ENCODE data around the gene ZBTB25. TPM values are rescaled to one million over a fixed set of nuclear protein-coding genes. Genes with fewer than 3 reads are reported as not detected.

ZBTB25 gene
- total RNA-seq, 1 donor: 9.8 TPM

DNA sequence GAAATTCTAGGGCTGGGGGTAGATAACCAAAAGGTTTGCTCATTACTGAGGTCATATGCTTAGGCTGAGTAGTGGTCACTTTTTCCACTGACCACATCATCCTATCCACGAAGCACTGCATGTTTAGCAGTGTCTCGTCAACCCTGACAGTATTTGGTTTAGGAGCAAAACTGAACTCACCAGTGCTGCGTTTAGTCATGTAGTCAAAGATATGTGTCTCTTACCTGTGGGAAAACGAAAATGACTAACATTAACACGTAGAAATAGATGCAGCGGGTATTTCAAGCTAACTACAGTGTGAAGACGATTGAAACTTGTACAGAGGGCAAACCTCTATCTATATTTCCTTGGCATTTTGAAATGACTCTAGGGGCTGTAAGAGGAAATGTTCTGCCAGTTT lies 80.9 kb downstream of the ZBTB25 start:
- Histone ChIP-seq H3K79me2 (ENCODE audit: insufficient read depth, low read length) (no peaks in the 10 kb centered on the region), H3K9me3 (ENCODE audit: low read depth, low read length) (no peaks in the 10 kb centered on the region), H3K4me1 (ENCODE audit: insufficient read depth, low read length) (peaks cover 20% of the 10 kb centered on the region), H3K4me3 (ENCODE audit: insufficient read depth, low read length) (no peak overlapping the region), H3K36me3 (ENCODE audit: insufficient read depth, low read length) (peaks cover 54% of the 10 kb centered on the region), H2AFZ (ENCODE audit: low read length) (no peak overlapping the region), H3K27ac (ENCODE audit: low read depth, low read length) (no peak overlapping the region), H3K27me3 (ENCODE audit: insufficient read depth, low read length) (no peaks in the 10 kb centered on the region), H4K20me1 (ENCODE audit: insufficient read depth, low read length) (no peaks in the 10 kb centered on the region), H3K4me2 (ENCODE audit: insufficient read depth, low read length) (no peak overlapping the region)
- TF ChIP-seq, protein P1, sequence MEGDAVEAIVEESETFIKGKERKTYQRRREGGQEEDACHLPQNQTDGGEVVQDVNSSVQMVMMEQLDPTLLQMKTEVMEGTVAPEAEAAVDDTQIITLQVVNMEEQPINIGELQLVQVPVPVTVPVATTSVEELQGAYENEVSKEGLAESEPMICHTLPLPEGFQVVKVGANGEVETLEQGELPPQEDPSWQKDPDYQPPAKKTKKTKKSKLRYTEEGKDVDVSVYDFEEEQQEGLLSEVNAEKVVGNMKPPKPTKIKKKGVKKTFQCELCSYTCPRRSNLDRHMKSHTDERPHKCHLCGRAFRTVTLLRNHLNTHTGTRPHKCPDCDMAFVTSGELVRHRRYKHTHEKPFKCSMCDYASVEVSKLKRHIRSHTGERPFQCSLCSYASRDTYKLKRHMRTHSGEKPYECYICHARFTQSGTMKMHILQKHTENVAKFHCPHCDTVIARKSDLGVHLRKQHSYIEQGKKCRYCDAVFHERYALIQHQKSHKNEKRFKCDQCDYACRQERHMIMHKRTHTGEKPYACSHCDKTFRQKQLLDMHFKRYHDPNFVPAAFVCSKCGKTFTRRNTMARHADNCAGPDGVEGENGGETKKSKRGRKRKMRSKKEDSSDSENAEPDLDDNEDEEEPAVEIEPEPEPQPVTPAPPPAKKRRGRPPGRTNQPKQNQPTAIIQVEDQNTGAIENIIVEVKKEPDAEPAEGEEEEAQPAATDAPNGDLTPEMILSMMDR (IDR thresholded peaks at IDR 0.05; ENCODE audit: extremely low read depth, low read depth, low read length): no peak
- no peak for DNase-seq (ENCODE audit: insufficient read length, low spot score, missing footprints)

DNA sequence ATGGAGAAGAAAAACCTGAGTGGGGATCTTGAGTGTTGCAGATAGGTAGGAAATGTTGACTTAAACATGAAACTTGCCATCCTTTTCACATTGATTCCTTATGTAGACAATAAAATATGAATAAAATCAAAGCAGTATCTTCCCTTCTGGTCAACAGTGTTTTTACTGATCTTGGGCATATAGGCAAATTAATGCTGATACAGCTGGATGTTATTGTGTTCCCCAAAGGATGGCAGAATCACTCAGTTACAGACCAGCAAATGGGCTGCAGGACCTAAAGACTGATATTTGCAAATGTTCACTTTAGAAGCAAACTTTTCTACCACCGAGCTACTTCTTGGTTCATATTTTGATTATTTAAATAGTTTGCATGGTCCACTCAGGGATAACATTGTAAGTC lies 81.6 kb downstream of the ZBTB25 start:
- TF ChIP-seq, protein P1 (IDR thresholded peaks at IDR 0.05; ENCODE audit: extremely low read depth, low read depth, low read length): no peak
- H3K27ac ChIP-seq (ENCODE audit: low read depth, low read length): no peak overlapping the region

DNA sequence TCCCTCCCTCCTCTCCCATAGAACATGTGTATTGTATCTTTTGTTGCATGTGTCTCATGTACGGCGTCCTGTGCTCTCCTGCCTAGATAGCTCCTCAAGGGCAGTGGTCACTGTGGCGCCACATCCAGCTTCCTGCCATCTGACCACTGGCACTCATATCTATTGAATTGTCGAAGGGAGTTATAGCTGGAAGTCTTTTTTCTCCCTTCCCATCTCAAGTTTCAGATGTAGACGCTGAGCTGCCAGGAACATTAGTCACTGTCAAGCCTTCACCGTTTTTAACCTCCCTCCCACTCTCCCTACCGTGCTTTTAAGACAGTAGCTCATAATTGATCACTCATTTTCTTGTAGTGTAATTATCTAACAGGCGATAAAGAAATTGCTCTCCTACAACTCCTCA lies 82.5 kb downstream of the ZBTB25 start:
- Histone ChIP-seq H4K20me1 (ENCODE audit: insufficient read depth, low read length) (no peaks in the 10 kb centered on the region), H3K4me3 (ENCODE audit: insufficient read depth, low read length) (peak overlapping the region; percentile 6), H3K4me1 (ENCODE audit: insufficient read depth, low read length) (peaks cover 35% of the 10 kb centered on the region), H3K9me3 (ENCODE audit: low read depth, low read length) (no peaks in the 10 kb centered on the region), H3K27ac (ENCODE audit: low read depth, low read length) (peak overlapping the region; percentile 74), H2AFZ (ENCODE audit: low read length) (peak overlapping the region; percentile 69), H3K79me2 (ENCODE audit: insufficient read depth, low read length) (no peaks in the 10 kb centered on the region), H3K4me2 (ENCODE audit: insufficient read depth, low read length) (peak overlapping the region; percentile 68), H3K27me3 (ENCODE audit: insufficient read depth, low read length) (no peaks in the 10 kb centered on the region), H3K36me3 (ENCODE audit: insufficient read depth, low read length) (peaks cover 47% of the 10 kb centered on the region)
- DNase-seq (ENCODE audit: insufficient read length, low spot score, missing footprints): peak; percentile 67
- TF ChIP-seq, protein P1 (IDR thresholded peaks at IDR 0.05; ENCODE audit: extremely low read depth, low read depth, low read length): no peak

More for the DNA sequence above, 81.6 kb downstream of the ZBTB25 start:
- no peak for DNase-seq (ENCODE audit: insufficient read length, low spot score, missing footprints)
- H3K27me3 ChIP-seq (ENCODE audit: insufficient read depth, low read length): no peaks in the 10 kb centered on the region
- no peaks in the 10 kb centered on the region for H3K9me3 ChIP-seq (ENCODE audit: low read depth, low read length)
- no peak overlapping the region for H3K4me3 ChIP-seq (ENCODE audit: insufficient read depth, low read length)
- peaks cover 28% of the 10 kb centered on the region for H3K4me1 ChIP-seq (ENCODE audit: insufficient read depth, low read length)
- no peaks in the 10 kb centered on the region for H4K20me1 ChIP-seq (ENCODE audit: insufficient read depth, low read length)
- no peaks in the 10 kb centered on the region for H3K79me2 ChIP-seq (ENCODE audit: insufficient read depth, low read length)
- peaks cover 47% of the 10 kb centered on the region for H3K36me3 ChIP-seq (ENCODE audit: insufficient read depth, low read length)
- H2AFZ ChIP-seq (ENCODE audit: low read length): no peak overlapping the region
- H3K4me2 ChIP-seq (ENCODE audit: insufficient read depth, low read length): no peak overlapping the region

DNA sequence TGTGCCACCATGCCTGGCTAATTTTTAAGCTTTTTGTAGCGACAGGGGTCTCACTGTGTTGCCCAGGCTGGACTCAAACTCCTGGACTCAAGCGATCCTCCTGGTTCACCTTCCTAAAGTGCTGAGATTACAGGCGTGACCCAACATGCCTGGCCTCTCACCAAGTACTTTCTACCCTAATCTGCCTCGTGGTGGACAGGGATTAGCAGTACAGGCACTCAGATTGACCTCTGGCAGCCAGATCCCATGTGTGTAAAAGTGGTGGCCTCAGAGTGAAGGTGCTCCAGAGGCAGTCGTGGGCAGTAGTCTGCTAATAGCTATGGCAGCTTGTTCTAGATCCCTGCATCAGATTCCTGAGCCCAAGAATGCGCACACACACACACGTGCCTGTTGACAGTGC lies 84.6 kb downstream of the ZBTB25 start:
- no peak overlapping the region for H3K4me2 ChIP-seq (ENCODE audit: insufficient read depth, low read length)
- TF ChIP-seq, protein P1 (IDR thresholded peaks at IDR 0.05; ENCODE audit: extremely low read depth, low read depth, low read length): no peak
- no peak for DNase-seq (ENCODE audit: insufficient read length, low spot score, missing footprints)
- H3K27me3 ChIP-seq (ENCODE audit: insufficient read depth, low read length): no peaks in the 10 kb centered on the region
- H3K4me1 ChIP-seq (ENCODE audit: insufficient read depth, low read length): peaks cover 28% of the 10 kb centered on the region
- H2AFZ ChIP-seq (ENCODE audit: low read length): no peak overlapping the region
- H4K20me1 ChIP-seq (ENCODE audit: insufficient read depth, low read length): no peaks in the 10 kb centered on the region
- no peaks in the 10 kb centered on the region for H3K9me3 ChIP-seq (ENCODE audit: low read depth, low read length)
- H3K79me2 ChIP-seq (ENCODE audit: insufficient read depth, low read length): no peaks in the 10 kb centered on the region
- H3K27ac ChIP-seq (ENCODE audit: low read depth, low read length): no peak overlapping the region
- H3K36me3 ChIP-seq (ENCODE audit: insufficient read depth, low read length): peaks cover 44% of the 10 kb centered on the region
- H3K4me3 ChIP-seq (ENCODE audit: insufficient read depth, low read length): no peak overlapping the region

Measured in osteoblast (primary cell).